Measurements from ENCODE around the gene HPS3. TPM values are rescaled to one million over a fixed set of nuclear protein-coding genes. Genes with fewer than 3 reads are reported as not detected.

Gene HPS3
- polyA plus RNA-seq, 1 of the 3 experiments (the other 2 are of a cell fraction) = 9.4 TPM

DNA sequence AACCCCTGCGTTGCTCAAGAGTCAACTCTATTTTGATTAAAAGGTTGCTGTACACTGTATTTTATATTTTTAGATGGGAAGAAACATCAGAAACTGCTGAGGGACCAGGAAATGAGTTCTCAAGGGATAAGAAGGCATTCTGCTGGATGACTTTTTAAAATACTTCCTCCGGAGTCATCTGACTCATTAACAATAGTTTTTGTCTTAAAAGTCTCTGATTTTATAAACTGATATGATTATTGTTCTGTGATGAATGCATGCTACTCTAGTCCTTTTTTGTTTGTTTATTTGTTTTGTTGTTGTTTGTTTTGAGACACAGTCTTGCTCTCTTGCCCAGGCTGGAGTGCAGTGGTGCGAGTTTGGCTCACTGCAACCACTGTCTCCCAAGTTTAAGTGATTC, 25.0 kb upstream of the HPS3 start:
- POLR2A ChIA-PET = no interaction called here
- H3K9ac ChIP-seq = no peak overlapping the region
- H4K20me1 ChIP-seq (ENCODE audit: insufficient read depth) = no peaks in the 10 kb centered on the region
- CTCF ChIA-PET = no interaction called here
- H3K9me3 ChIP-seq = peaks cover 5% of the 10 kb centered on the region; the same call in 1 of the 2 replicates
- TF ChIP-seq TAF1 (IDR thresholded peaks at IDR 0.05; ENCODE audit: borderline replicate concordance, low read depth, low read length) = no peak
- TF ChIP-seq, protein P1, sequence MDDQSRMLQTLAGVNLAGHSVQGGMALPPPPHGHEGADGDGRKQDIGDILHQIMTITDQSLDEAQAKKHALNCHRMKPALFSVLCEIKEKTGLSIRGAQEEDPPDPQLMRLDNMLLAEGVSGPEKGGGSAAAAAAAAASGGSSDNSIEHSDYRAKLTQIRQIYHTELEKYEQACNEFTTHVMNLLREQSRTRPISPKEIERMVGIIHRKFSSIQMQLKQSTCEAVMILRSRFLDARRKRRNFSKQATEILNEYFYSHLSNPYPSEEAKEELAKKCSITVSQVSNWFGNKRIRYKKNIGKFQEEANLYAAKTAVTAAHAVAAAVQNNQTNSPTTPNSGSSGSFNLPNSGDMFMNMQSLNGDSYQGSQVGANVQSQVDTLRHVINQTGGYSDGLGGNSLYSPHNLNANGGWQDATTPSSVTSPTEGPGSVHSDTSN (IDR thresholded peaks at IDR 0.05) = no peak
- TF ChIP-seq, protein P2, sequence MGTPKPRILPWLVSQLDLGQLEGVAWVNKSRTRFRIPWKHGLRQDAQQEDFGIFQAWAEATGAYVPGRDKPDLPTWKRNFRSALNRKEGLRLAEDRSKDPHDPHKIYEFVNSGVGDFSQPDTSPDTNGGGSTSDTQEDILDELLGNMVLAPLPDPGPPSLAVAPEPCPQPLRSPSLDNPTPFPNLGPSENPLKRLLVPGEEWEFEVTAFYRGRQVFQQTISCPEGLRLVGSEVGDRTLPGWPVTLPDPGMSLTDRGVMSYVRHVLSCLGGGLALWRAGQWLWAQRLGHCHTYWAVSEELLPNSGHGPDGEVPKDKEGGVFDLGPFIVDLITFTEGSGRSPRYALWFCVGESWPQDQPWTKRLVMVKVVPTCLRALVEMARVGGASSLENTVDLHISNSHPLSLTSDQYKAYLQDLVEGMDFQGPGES (IDR thresholded peaks at IDR 0.05; ENCODE audit: low read depth, low read length) = no peak
- TF ChIP-seq, protein P3, sequence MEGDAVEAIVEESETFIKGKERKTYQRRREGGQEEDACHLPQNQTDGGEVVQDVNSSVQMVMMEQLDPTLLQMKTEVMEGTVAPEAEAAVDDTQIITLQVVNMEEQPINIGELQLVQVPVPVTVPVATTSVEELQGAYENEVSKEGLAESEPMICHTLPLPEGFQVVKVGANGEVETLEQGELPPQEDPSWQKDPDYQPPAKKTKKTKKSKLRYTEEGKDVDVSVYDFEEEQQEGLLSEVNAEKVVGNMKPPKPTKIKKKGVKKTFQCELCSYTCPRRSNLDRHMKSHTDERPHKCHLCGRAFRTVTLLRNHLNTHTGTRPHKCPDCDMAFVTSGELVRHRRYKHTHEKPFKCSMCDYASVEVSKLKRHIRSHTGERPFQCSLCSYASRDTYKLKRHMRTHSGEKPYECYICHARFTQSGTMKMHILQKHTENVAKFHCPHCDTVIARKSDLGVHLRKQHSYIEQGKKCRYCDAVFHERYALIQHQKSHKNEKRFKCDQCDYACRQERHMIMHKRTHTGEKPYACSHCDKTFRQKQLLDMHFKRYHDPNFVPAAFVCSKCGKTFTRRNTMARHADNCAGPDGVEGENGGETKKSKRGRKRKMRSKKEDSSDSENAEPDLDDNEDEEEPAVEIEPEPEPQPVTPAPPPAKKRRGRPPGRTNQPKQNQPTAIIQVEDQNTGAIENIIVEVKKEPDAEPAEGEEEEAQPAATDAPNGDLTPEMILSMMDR (IDR thresholded peaks at IDR 0.05) = no peak
- TF ChIP-seq RCOR1 (IDR thresholded peaks at IDR 0.05; ENCODE audit: low read length) = no peak
- no peak for TF ChIP-seq MEF2A (IDR thresholded peaks at IDR 0.05; ENCODE audit: borderline replicate concordance, low read depth)
- TF ChIP-seq EP300 (IDR thresholded peaks at IDR 0.05; ENCODE audit: borderline replicate concordance in 1 of 2, low read depth in 1 of 2, low read length in 1 of 2) = no peak
- TF ChIP-seq TCF12 (IDR thresholded peaks at IDR 0.05) = no peak
- no peaks in the 10 kb centered on the region for H3K4me1 ChIP-seq (ENCODE audit: control insufficient read depth in 1 of 2, insufficient read depth in 2 of 2, low read depth in 1 of 2, low read length in 1 of 2)
- no peak overlapping the region for H3K4me2 ChIP-seq
- H3K4me3 ChIP-seq (ENCODE audit: low read depth in 2 of 2, low read length in 1 of 2) = no peak overlapping the region
- H3K36me3 ChIP-seq (replicated peaks in 1 of 2; ENCODE audit: control insufficient read depth in 1 of 2, insufficient read depth in 2 of 2, low read length in 1 of 2) = no peaks in the 10 kb centered on the region
- H2AFZ ChIP-seq (ENCODE audit: low read depth) = no peak overlapping the region
- no peaks in the 10 kb centered on the region for H3F3A ChIP-seq (replicated peaks; ENCODE audit: insufficient read depth)
- no peaks in the 10 kb centered on the region for H3K27me3 ChIP-seq (ENCODE audit: insufficient read depth)
- WGBS (ENCODE audit: low lambda C conversion rate) = 88% methylated on average over 3 of the region's 3 CpGs
- no peaks in the 10 kb centered on the region for H3K79me2 ChIP-seq (ENCODE audit: insufficient read depth)
- H3K9me2 ChIP-seq = no peaks in the 10 kb centered on the region
- DNase-seq = no peak
- H3K27ac ChIP-seq (ENCODE audit: low read depth in 2 of 2, low read length in 1 of 2) = no peak overlapping the region

DNA sequence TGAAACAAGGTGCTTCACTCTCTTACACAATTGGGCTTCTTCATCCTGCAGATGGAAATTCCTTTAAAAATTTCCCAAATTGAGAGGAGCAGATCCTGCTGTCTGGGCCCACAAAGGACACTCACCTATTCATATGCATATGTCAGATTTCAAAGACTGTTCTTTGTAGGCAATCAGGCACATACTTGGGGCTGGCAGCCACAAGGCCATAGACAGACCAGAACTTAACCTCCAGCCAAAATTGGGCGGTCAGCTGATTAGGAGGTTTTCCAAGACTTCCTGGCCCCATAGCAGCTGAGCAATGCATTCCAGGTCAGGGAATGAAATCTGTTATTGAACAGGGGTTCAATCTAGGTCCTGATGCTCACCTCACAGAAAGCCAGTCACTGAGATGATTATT, 15.0 kb upstream of the HPS3 start:
- Histone ChIP-seq H3K4me2 (no peak overlapping the region), H3K27ac (ENCODE audit: low read depth in 2 of 2, low read length in 1 of 2) (no peak overlapping the region; a peak in 1 of 4 replicates), H3K9me2 (no peaks in the 10 kb centered on the region), H3K9me3 (no peaks in the 10 kb centered on the region), H3K79me2 (ENCODE audit: insufficient read depth) (no peaks in the 10 kb centered on the region), H3K4me3 (ENCODE audit: low read depth in 2 of 2, low read length in 1 of 2) (no peak overlapping the region), H3K9ac (no peak overlapping the region), H3K4me1 (ENCODE audit: control insufficient read depth in 1 of 2, insufficient read depth in 2 of 2, low read depth in 1 of 2, low read length in 1 of 2) (no peaks in the 10 kb centered on the region; a peak in 1 of 4 replicates), H3K27me3 (ENCODE audit: insufficient read depth) (no peaks in the 10 kb centered on the region), H2AFZ (ENCODE audit: low read depth) (no peak overlapping the region), H3K36me3 (replicated peaks in 1 of 2; ENCODE audit: control insufficient read depth in 1 of 2, insufficient read depth in 2 of 2, low read length in 1 of 2) (no peaks in the 10 kb centered on the region), H3F3A (replicated peaks; ENCODE audit: insufficient read depth) (no peaks in the 10 kb centered on the region), H4K20me1 (ENCODE audit: insufficient read depth) (no peaks in the 10 kb centered on the region)
- ChIA-PET POLR2A (no interaction called here), CTCF (interaction anchor here (1.4 kb wide), 1 partner anchor 158 kb away, joined by 3 read pairs; no protein-coding TSS in a partner anchor)
- DNase-seq = no peak
- 100% methylated on average over 1 of the region's 1 CpG for WGBS (ENCODE audit: low lambda C conversion rate)
- TF ChIP-seq, protein P1 (IDR thresholded peaks at IDR 0.05) = no peak
- TF ChIP-seq MXI1 (IDR thresholded peaks at IDR 0.05; ENCODE audit: low read depth, low read length) (no peak), RAD21 (IDR thresholded peaks at IDR 0.05; ENCODE audit: low read length) (no peak), FOSL2 (IDR thresholded peaks at IDR 0.05; ENCODE audit: borderline replicate concordance, low read depth) (no peak), YY1 (IDR thresholded peaks at IDR 0.05; ENCODE audit: low read depth) (no peak), TEAD4 (IDR thresholded peaks at IDR 0.05; ENCODE audit: borderline replicate concordance, insufficient read depth) (no peak), SIN3A (IDR thresholded peaks at IDR 0.05; ENCODE audit: borderline replicate concordance, low read depth, low read length) (no peak), TAF1 (IDR thresholded peaks at IDR 0.05; ENCODE audit: borderline replicate concordance, low read depth, low read length) (no peak), GABPA (IDR thresholded peaks at IDR 0.05; ENCODE audit: low read depth) (no peak), SMC3 (IDR thresholded peaks at IDR 0.05; ENCODE audit: low read depth, low read length) (no peak), MEF2A (IDR thresholded peaks at IDR 0.05; ENCODE audit: borderline replicate concordance, low read depth) (no peak), TCF12 (IDR thresholded peaks at IDR 0.05) (no peak)
- TF ChIP-seq, protein P4, sequence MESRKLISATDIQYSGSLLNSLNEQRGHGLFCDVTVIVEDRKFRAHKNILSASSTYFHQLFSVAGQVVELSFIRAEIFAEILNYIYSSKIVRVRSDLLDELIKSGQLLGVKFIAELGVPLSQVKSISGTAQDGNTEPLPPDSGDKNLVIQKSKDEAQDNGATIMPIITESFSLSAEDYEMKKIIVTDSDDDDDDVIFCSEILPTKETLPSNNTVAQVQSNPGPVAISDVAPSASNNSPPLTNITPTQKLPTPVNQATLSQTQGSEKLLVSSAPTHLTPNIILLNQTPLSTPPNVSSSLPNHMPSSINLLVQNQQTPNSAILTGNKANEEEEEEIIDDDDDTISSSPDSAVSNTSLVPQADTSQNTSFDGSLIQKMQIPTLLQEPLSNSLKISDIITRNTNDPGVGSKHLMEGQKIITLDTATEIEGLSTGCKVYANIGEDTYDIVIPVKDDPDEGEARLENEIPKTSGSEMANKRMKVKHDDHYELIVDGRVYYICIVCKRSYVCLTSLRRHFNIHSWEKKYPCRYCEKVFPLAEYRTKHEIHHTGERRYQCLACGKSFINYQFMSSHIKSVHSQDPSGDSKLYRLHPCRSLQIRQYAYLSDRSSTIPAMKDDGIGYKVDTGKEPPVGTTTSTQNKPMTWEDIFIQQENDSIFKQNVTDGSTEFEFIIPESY (IDR thresholded peaks at IDR 0.05; ENCODE audit: borderline replicate concordance, low read depth) = no peak
- TF ChIP-seq, protein P5, sequence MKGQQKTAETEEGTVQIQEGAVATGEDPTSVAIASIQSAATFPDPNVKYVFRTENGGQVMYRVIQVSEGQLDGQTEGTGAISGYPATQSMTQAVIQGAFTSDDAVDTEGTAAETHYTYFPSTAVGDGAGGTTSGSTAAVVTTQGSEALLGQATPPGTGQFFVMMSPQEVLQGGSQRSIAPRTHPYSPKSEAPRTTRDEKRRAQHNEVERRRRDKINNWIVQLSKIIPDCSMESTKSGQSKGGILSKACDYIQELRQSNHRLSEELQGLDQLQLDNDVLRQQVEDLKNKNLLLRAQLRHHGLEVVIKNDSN (IDR thresholded peaks at IDR 0.05; ENCODE audit: borderline replicate concordance, low read depth) = no peak

Measured in SK-N-SH (cell line).